ENCODE data around the gene TNFRSF18. TPM values are rescaled to one million over a fixed set of nuclear protein-coding genes. Genes with fewer than 3 reads are reported as not detected.

TNFRSF18 gene
- total RNA-seq, 2 experiments from 2014 or later: 126 to 135 TPM

GRCh38 chr1:1163538-1164070 lies 42.8 kb downstream of the TNFRSF18 start:
- no peak overlapping the region for H3K27ac Mint-ChIP-seq

GRCh38 chr1:1162597-1163537 lies 43.5 kb downstream of the TNFRSF18 start:
- no peak overlapping the region for H3K4me3 Mint-ChIP-seq
- DNase-seq: no peak
- no peaks in the 10 kb centered on the region for H3K9me3 Mint-ChIP-seq
- no peak overlapping the region for H3K27ac Mint-ChIP-seq
- H3K36me3 Mint-ChIP-seq (ENCODE audit: low read depth): no peaks in the 10 kb centered on the region
- intact Hi-C loops (cut with micrococcal nuclease): no loop called here
- TF ChIP-seq CTCF (IDR thresholded peaks at IDR 0.05): no peak
- ChIA-PET CTCF (no interaction called here), POLR2A (no interaction called here)
- no peaks in the 10 kb centered on the region for H3K27me3 Mint-ChIP-seq
- no peaks in the 10 kb centered on the region for H3K4me1 Mint-ChIP-seq (ENCODE audit: low read depth)
- ATAC-seq: no peak

More at GRCh38 chr1:1163538-1164070, 42.8 kb downstream of the TNFRSF18 start:
- no peaks in the 10 kb centered on the region for H3K9me3 Mint-ChIP-seq
- CTCF ChIA-PET: no interaction called here
- no peaks in the 10 kb centered on the region for H3K27me3 Mint-ChIP-seq
- H3K4me3 Mint-ChIP-seq: no peak overlapping the region
- intact Hi-C loops (cut with micrococcal nuclease): no loop called here
- POLR2A ChIA-PET: no interaction called here
- no peak for ATAC-seq
- H3K36me3 Mint-ChIP-seq (ENCODE audit: low read depth): no peaks in the 10 kb centered on the region
- DNase-seq: no peak
- no peak for TF ChIP-seq CTCF (IDR thresholded peaks at IDR 0.05)
- H3K4me1 Mint-ChIP-seq (ENCODE audit: low read depth): no peaks in the 10 kb centered on the region

- Mint-ChIP-seq H3K27ac (no peak overlapping the region), H3K4me1 (ENCODE audit: low read depth) (peaks cover 2% of the 10 kb centered on the region), H3K4me3 (no peak overlapping the region), H3K9me3 (no peaks in the 10 kb centered on the region), H3K36me3 (ENCODE audit: low read depth) (no peaks in the 10 kb centered on the region), H3K27me3 (no peaks in the 10 kb centered on the region)
- intact Hi-C loops (cut with micrococcal nuclease): no loop called here
- no peak for TF ChIP-seq CTCF (IDR thresholded peaks at IDR 0.05)
- ChIA-PET CTCF (no interaction called here), POLR2A (no interaction called here)
- DNase-seq (no peak), ATAC-seq (no peak)
Measured at GRCh38 chr1:1161683-1162079, 44.7 kb downstream of the TNFRSF18 start.

- Mint-ChIP-seq H3K27ac (no peak overlapping the region), H3K27me3 (no peaks in the 10 kb centered on the region), H3K9me3 (no peaks in the 10 kb centered on the region), H3K4me3 (no peak overlapping the region), H3K4me1 (ENCODE audit: low read depth) (peaks cover 2% of the 10 kb centered on the region), H3K36me3 (ENCODE audit: low read depth) (no peaks in the 10 kb centered on the region)
- ChIA-PET CTCF (interaction anchor here (1.1 kb wide), 1 partner anchor 38 kb away, joined by 3 read pairs; no protein-coding TSS in a partner anchor), POLR2A (interaction anchor here (0.6 kb wide), 1 partner anchor 11 kb away, joined by 3 read pairs; no protein-coding TSS in a partner anchor)
- ATAC-seq: no peak
- intact Hi-C loops (cut with micrococcal nuclease): no loop called here
- no peak for DNase-seq
- TF ChIP-seq CTCF (IDR thresholded peaks at IDR 0.05): no peak
Measured at GRCh38 chr1:1161078-1161682, 45.2 kb downstream of the TNFRSF18 start.

Data from activated CD8-positive, alpha-beta T cell treated with anti-CD3 and anti-CD28 coated beads for 36 hours (primary cell).